HCT116 (cell line): Measurements from ENCODE around the gene FOSB. TPM values are rescaled to one million over a fixed set of nuclear protein-coding genes. Genes with fewer than 3 reads are reported as not detected.
A peak's percentile ranks its signal among the peaks of the same experiment; 100 is the strongest.

ENCODE experiments used
- ATAC-seq: fragments of 200-7000 bp; cut with Tn5 transposase; 2 replicates; pipeline ENCODE4 v1.9.1; 2020; ENCODE audit warnings: mild to moderate bottlenecking, moderate library complexity
- BruUV-seq: library from RNA; stranded (reverse); fragments of 400-500 nt; replicated peaks from 2 replicates; lab custom pipeline; 2021; lab: Mats Ljungman, UMichigan
- CTCF ChIA-PET: fragments of 300-600 bp; sonication (Branson Sonifier 250); formaldehyde crosslinking; loops from one replicate; lab custom pipeline; 2021; ENCODE audit warnings: antibody characterized with exemption; lab: Charles Lee
- POLR2A ChIA-PET: fragments of 300-600, 350-600 bp; sonication (Branson Sonifier 250); formaldehyde crosslinking; loops from one replicate; lab custom pipeline; 2021; ENCODE audit warnings: antibody characterized with exemption; lab: Charles Lee
- RAD21 ChIA-PET, 2 experiments: fragments of 300-600 bp; sonication (Branson Sonifier 250); formaldehyde crosslinking; loops; one replicate each; lab custom pipeline; 2023; ENCODE audit warnings: low total read pairs in 2 of 2; ENCODE audit not compliant: uncharacterized antibody in 2 of 2, unreplicated experiment in 2 of 2, low non-redundant PET in 1 of 2; lab: Charles Lee
- DNase-seq: peaks from one replicate; pipeline ENCODE4 v3.0.0-alpha.2; 2010; ENCODE audit warnings: low read depth, low spot score
- H2AFZ ChIP-seq: fragments of 200-600 bp; shearing (Covaris generic), sonication (generic); 2 replicates; pipeline ENCODE4 v1.6.1; 2017; ENCODE audit warnings: low read depth, mixed run types, mixed read lengths, antibody characterized with exemption, low read length; ENCODE audit not compliant: poor library complexity, severe bottlenecking
- H3K27ac ChIP-seq: 2 replicates; pipeline ENCODE4 v1.5.1; 2012; ENCODE audit warnings: low read depth, low read length
- H3K27me3 ChIP-seq: fragments of 200-600 bp; sonication (generic); 2 replicates; pipeline ENCODE4 v1.6.1; 2016; ENCODE audit warnings: mixed run types, low read length, mixed read lengths; ENCODE audit not compliant: insufficient read depth
- H3K36me3 ChIP-seq, 2 experiments: fragments of 200-500 bp in 1 of 2; fragments of 200-600 bp in 1 of 2; sonication (Bioruptor generic) in 1 of 2; sonication (generic) in 1 of 2; 2 replicates each; pipeline versions ENCODE4 v1.5.1 to v1.6.1; 2014 to 2016; ENCODE audit warnings: low read length in 2 of 2, inconsistent platforms in 1 of 2, mixed read lengths in 1 of 2, mixed run types in 1 of 2; ENCODE audit not compliant: insufficient read depth in 2 of 2, control insufficient read depth in 1 of 2
- H3K4me1 ChIP-seq, 2 experiments: fragments of 200-600 bp in 1 of 2; sonication (generic) in 1 of 2; 2 replicates each; pipeline versions ENCODE4 v1.5.1 to v1.6.1; 2012 to 2017; ENCODE audit warnings: low read length in 2 of 2, inconsistent platforms in 1 of 2, mild to moderate bottlenecking in 1 of 2, mixed read lengths in 1 of 2, mixed run types in 1 of 2, moderate library complexity in 1 of 2; ENCODE audit not compliant: insufficient read depth in 2 of 2, control insufficient read depth in 1 of 2
- H3K4me2 ChIP-seq: fragments of 200-600 bp; sonication (generic); 2 replicates; pipeline ENCODE4 v1.6.1; 2017; ENCODE audit warnings: mixed run types, low read length, mixed read lengths
- H3K4me3 ChIP-seq, 2 experiments: fragments of 200-600 bp in 1 of 2; sonication (generic) in 1 of 2; replicated peaks in 1 of 2; 2 replicates each; pipeline ENCODE4 v1.5.1; 2011 to 2016; ENCODE audit warnings: low read length in 2 of 2, control low read depth in 1 of 2, low read depth in 1 of 2, mild to moderate bottlenecking in 1 of 2, mixed read lengths in 1 of 2, mixed run types in 1 of 2
- H3K79me2 ChIP-seq: fragments of 200-600 bp; sonication (generic); 2 replicates; pipeline ENCODE4 v1.6.1; 2017; ENCODE audit warnings: mild to moderate bottlenecking, mixed run types, low read length, moderate library complexity, mixed read lengths; ENCODE audit not compliant: insufficient read depth
- H3K9ac ChIP-seq: fragments of 200-600 bp; sonication (generic); 2 replicates; pipeline ENCODE4 v1.6.1; 2016; ENCODE audit warnings: low read length, mixed read lengths
- H3K9me2 ChIP-seq: fragments of 200-600 bp; sonication (generic), shearing (Covaris generic); 2 replicates; pipeline ENCODE4 v1.6.1; 2017; ENCODE audit warnings: mixed run types, mild to moderate bottlenecking, moderate library complexity; ENCODE audit not compliant: insufficient read depth
- H3K9me3 ChIP-seq, 2 experiments: fragments of 200-500 bp in 1 of 2; fragments of 200-600 bp in 1 of 2; sonication (Bioruptor generic) in 1 of 2; sonication (generic) in 1 of 2; 2 replicates each; pipeline ENCODE4 v1.6.1; 2014 to 2017; ENCODE audit warnings: low read length in 2 of 2, mixed read lengths in 2 of 2, inconsistent platforms in 1 of 2, low read depth in 1 of 2, mild to moderate bottlenecking in 1 of 2, mixed run types in 1 of 2, moderate library complexity in 1 of 2; ENCODE audit not compliant: control insufficient read depth in 1 of 2, insufficient read depth in 1 of 2
- H4K20me1 ChIP-seq: fragments of 200-600 bp; sonication (generic), shearing (Covaris generic); 2 replicates; pipeline ENCODE4 v1.6.1; 2017; ENCODE audit warnings: mixed run types, mild to moderate bottlenecking, moderate library complexity; ENCODE audit not compliant: insufficient read depth
- CBX3 ChIP-seq: IDR thresholded peaks from 2 replicates; pipeline ENCODE4 v1.6.1; 2012; ENCODE audit warnings: low read depth
- CEBPB ChIP-seq: IDR thresholded peaks from 2 replicates; pipeline ENCODE4 v1.6.1; 2012; ENCODE audit warnings: low read depth
- EZH2phosphoT487 ChIP-seq: fragments of 200-600 bp; IDR thresholded peaks from 2 replicates; pipeline ENCODE4 v1.6.1; 2018; ENCODE audit warnings: antibody characterized with exemption, borderline replicate concordance
- FOSL1 ChIP-seq: IDR thresholded peaks from 2 replicates; pipeline ENCODE4 v1.6.1; 2012; ENCODE audit warnings: low read depth
- JUND ChIP-seq: IDR thresholded peaks from 2 replicates; pipeline ENCODE4 v1.6.1; 2012
- POLR2A ChIP-seq: IDR thresholded peaks from 2 replicates; pipeline ENCODE4 v1.7.0; 2011; ENCODE audit warnings: borderline replicate concordance; ENCODE audit not compliant: insufficient read depth, insufficient read length; ENCODE audit errors: extremely low read depth
- POLR2AphosphoS5 ChIP-seq: IDR thresholded peaks from 2 replicates; pipeline ENCODE4 v1.6.1; 2011; ENCODE audit warnings: mild to moderate bottlenecking, low read depth, low read length, moderate library complexity
- RAD21 ChIP-seq: IDR thresholded peaks from 2 replicates; pipeline ENCODE4 v1.6.1; 2012; ENCODE audit warnings: low read depth, mild to moderate bottlenecking
- SP1 ChIP-seq: IDR thresholded peaks from 2 replicates; pipeline ENCODE4 v1.6.1; 2012; ENCODE audit warnings: low read depth
- TCF7L2 ChIP-seq: IDR thresholded peaks from 2 replicates; pipeline ENCODE4 v1.7.0; 2011; ENCODE audit warnings: borderline replicate concordance, inconsistent platforms; ENCODE audit not compliant: insufficient read depth, insufficient read length; ENCODE audit errors: extremely low read depth
- YY1 ChIP-seq: IDR thresholded peaks from 2 replicates; pipeline ENCODE4 v1.6.1; 2011; ENCODE audit warnings: low read length, low read depth, moderate library complexity, mild to moderate bottlenecking; ENCODE audit not compliant: insufficient replicate concordance; ENCODE audit errors: extremely low read depth
- ZFX ChIP-seq: fragments of 450-650 bp; IDR thresholded peaks from 2 replicates; pipeline ENCODE4 v1.6.1; 2017
- intact Hi-C: fragments of 100-400 bp; cut with micrococcal nuclease; formaldehyde crosslinking; loops from 2 replicates; pipeline ENCODE4 v1.10.0; 2022
- total RNA-seq: library from RNA; stranded (reverse); gene quantifications from one replicate; pipeline ENCODE4 v1.2.1, GENCODE V29; 2021; ENCODE audit not compliant: unreplicated experiment
- TF ChIP-seq, protein P1 (sequence below): IDR thresholded peaks from 2 replicates; pipeline ENCODE4 v1.6.1; 2012
- TF ChIP-seq, protein P2 (sequence below), 3 experiments: fragments of 200-600 bp in 1 of 3; sonication (generic) in 1 of 3; IDR thresholded peaks in 2 of 3; conservative IDR thresholded peaks in 1 of 3; 2 replicates each; pipeline ENCODE4 v1.5.1; 2012 to 2017; ENCODE audit warnings: low read depth in 2 of 3, low read length in 2 of 3, antibody characterized with exemption in 1 of 3, borderline replicate concordance in 1 of 3, control low read depth in 1 of 3, mild to moderate bottlenecking in 1 of 3, mixed read lengths in 1 of 3, mixed run types in 1 of 3, moderate library complexity in 1 of 3; ENCODE audit not compliant: insufficient read depth in 1 of 3
- TF ChIP-seq, protein P3 (sequence below): IDR thresholded peaks from 2 replicates; pipeline ENCODE4 v1.6.1; 2011; ENCODE audit warnings: mild to moderate bottlenecking, low read length, moderate library complexity; ENCODE audit not compliant: insufficient replicate concordance; ENCODE audit errors: extremely low read depth

Gene FOSB
- total RNA-seq, 1 experiment from 2014 or later = 12.6 TPM

DNA sequence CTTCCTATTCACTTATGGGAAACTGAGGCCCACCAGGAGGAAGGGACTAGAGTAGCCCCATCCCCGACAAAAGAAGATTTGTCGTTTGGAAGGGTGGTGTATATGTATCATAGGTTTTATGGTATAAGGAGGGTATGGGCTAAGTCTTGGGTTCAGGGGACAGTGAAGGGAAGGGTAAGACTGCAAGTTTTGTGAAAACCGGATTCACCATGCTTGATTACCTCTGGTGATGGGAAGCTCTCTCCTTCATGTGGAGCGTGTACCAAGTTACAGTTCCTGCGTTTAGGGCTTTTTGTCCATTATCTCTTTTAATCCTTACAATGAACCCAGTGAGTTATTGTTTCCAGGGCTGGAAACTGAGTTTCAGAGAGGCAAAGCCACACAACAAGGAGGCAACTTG is 43.3 kb downstream of the FOSB start:
- Histone ChIP-seq H3K4me2 (peak overlapping the region; percentile 73), H3K27ac (peak overlapping the region; percentile 50; the same call in 1 of the 2 replicates), H3K27me3 (no peaks in the 10 kb centered on the region), H4K20me1 (no peaks in the 10 kb centered on the region; the same call in 1 of the 2 replicates), H3K9ac (no peak overlapping the region), H3K4me3 (no peak overlapping the region; a peak in 1 of 4 replicates), H3K4me1 (peaks cover 51 to 82% of the 10 kb centered on the region in 2 experiments)
- ChIA-PET RAD21 (interaction anchor here in 1 of 2 experiments (0.6 kb wide), 1 partner anchor 220 kb away, joined by 9 read pairs; the partner anchor contains the start of gene FBXO46), CTCF (no interaction called here)
- no peak for DNase-seq
- no peak for ATAC-seq
- TF ChIP-seq, protein P1, sequence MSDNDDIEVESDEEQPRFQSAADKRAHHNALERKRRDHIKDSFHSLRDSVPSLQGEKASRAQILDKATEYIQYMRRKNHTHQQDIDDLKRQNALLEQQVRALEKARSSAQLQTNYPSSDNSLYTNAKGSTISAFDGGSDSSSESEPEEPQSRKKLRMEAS = no peak
- TF ChIP-seq FOSL1 = no peak
- TF ChIP-seq, all 23 proteins: peak for 0
- Histone ChIP-seq H3K9me3 (no peaks in the 10 kb centered on the region), H3K9me2 (no peaks in the 10 kb centered on the region), H3K36me3 (peaks cover 0 to 5% of the 10 kb centered on the region in 2 experiments; a peak in 1 of 4 replicates), H3K79me2 (peaks cover 92% of the 10 kb centered on the region), H2AFZ (no peak overlapping the region)
- POLR2A ChIA-PET = no interaction called here
- intact Hi-C loops = no loop called here
- no TSS peak for BruUV-seq

DNA sequence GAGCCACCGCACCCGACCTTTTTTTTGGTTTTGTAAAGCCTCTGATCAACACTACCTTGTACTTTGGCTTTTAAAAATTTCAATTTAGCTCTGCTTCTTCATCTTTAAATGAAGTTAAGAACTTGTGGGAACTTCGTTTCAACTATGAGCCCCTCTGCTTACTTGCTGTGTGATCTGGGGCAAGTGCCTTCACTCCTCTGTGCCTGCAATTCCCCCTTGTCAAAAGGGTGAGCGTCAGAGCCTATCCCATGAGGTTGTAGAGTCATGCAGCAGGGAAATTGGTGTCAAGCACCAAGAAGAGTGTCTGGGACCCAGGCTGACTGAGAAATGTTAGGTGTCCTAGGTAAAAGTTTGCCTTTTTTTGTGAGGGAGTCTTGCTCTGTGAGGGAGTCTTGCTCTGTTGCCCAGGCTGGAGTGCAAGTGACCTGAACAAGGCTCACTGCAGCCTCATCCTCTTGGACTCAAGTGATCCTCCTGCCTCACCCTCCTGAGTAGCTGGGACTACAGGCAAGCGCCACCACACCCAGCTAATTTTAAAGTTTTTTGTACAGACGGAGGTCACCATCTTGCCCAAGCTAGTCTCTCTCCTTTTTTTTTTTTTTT is 45.2 kb downstream of the FOSB start:
- H3K36me3 ChIP-seq = peaks cover 2 to 9% of the 10 kb centered on the region in 2 experiments; a peak in 2 of 4 replicates
- DNase-seq = no peak
- RAD21 ChIA-PET = no interaction called here
- no peaks in the 10 kb centered on the region for H3K27me3 ChIP-seq
- H4K20me1 ChIP-seq = no peaks in the 10 kb centered on the region; the same call in 1 of the 2 replicates
- no peak overlapping the region for H3K4me3 ChIP-seq
- peaks cover 97% of the 10 kb centered on the region for H3K79me2 ChIP-seq
- no peaks in the 10 kb centered on the region for H3K9me3 ChIP-seq
- no peaks in the 10 kb centered on the region for H3K9me2 ChIP-seq
- intact Hi-C loops = no loop called here
- H2AFZ ChIP-seq = no peak overlapping the region
- H3K4me2 ChIP-seq = peak overlapping the region; percentile 73
- peaks cover 50 to 76% of the 10 kb centered on the region in 2 experiments for H3K4me1 ChIP-seq
- POLR2A ChIA-PET = interaction anchor here (0.6 kb wide), 1 partner anchor 21 kb away, joined by 4 read pairs; no protein-coding TSS in a partner anchor
- peak overlapping the region; percentile 69 for H3K27ac ChIP-seq
- no peak for ATAC-seq
- peak overlapping the region; percentile 57 for H3K9ac ChIP-seq
- CTCF ChIA-PET = interaction anchor here (0.7 kb wide), 1 partner anchor 45 kb away, joined by 3 read pairs; no protein-coding TSS in a partner anchor
- BruUV-seq = no TSS peak
- no peak for TF ChIP-seq POLR2A
- TF ChIP-seq CEBPB = no peak
- TF ChIP-seq CBX3 = no peak
- TF ChIP-seq JUND = no peak
- no peak for TF ChIP-seq RAD21
- TF ChIP-seq, protein P2, sequence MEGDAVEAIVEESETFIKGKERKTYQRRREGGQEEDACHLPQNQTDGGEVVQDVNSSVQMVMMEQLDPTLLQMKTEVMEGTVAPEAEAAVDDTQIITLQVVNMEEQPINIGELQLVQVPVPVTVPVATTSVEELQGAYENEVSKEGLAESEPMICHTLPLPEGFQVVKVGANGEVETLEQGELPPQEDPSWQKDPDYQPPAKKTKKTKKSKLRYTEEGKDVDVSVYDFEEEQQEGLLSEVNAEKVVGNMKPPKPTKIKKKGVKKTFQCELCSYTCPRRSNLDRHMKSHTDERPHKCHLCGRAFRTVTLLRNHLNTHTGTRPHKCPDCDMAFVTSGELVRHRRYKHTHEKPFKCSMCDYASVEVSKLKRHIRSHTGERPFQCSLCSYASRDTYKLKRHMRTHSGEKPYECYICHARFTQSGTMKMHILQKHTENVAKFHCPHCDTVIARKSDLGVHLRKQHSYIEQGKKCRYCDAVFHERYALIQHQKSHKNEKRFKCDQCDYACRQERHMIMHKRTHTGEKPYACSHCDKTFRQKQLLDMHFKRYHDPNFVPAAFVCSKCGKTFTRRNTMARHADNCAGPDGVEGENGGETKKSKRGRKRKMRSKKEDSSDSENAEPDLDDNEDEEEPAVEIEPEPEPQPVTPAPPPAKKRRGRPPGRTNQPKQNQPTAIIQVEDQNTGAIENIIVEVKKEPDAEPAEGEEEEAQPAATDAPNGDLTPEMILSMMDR (IDR thresholded peaks at IDR 0.05 in 2 of 3, conservative IDR thresholded peaks at IDR 0.05 in 1 of 3; ENCODE audit: borderline replicate concordance in 1 of 3, insufficient read depth in 1 of 3, low read depth in 2 of 3, low read length in 2 of 3) = no peak
- no peak for TF ChIP-seq POLR2AphosphoS5
- TF ChIP-seq YY1 = no peak
- TF ChIP-seq, protein P1 = no peak
- no peak for TF ChIP-seq EZH2phosphoT487
- TF ChIP-seq TCF7L2 = no peak
- TF ChIP-seq, protein P3, sequence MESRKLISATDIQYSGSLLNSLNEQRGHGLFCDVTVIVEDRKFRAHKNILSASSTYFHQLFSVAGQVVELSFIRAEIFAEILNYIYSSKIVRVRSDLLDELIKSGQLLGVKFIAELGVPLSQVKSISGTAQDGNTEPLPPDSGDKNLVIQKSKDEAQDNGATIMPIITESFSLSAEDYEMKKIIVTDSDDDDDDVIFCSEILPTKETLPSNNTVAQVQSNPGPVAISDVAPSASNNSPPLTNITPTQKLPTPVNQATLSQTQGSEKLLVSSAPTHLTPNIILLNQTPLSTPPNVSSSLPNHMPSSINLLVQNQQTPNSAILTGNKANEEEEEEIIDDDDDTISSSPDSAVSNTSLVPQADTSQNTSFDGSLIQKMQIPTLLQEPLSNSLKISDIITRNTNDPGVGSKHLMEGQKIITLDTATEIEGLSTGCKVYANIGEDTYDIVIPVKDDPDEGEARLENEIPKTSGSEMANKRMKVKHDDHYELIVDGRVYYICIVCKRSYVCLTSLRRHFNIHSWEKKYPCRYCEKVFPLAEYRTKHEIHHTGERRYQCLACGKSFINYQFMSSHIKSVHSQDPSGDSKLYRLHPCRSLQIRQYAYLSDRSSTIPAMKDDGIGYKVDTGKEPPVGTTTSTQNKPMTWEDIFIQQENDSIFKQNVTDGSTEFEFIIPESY = no peak
- TF ChIP-seq ZFX = no peak
- TF ChIP-seq SP1 = no peak
